GM06990 (cell line): ENCODE results near the gene ZNF91.

Experiments
- DNase-seq: peaks from one replicate; pipeline ENCODE4 v3.0.0-alpha.2; 2011; ENCODE audit not compliant: insufficient read length; ENCODE audit errors: extremely low read depth
- H3K27me3 ChIP-seq: replicated peaks from 2 replicates; pipeline ENCODE4 v1.6.0; 2011; ENCODE audit warnings: low read length; ENCODE audit not compliant: control insufficient read depth, insufficient read depth
- H3K36me3 ChIP-seq: 2 replicates; pipeline ENCODE4 v1.5.1; 2011; ENCODE audit warnings: low read length; ENCODE audit not compliant: control insufficient read depth, insufficient read depth
- H3K4me3 ChIP-seq: replicated peaks from 2 replicates; pipeline ENCODE4 v1.5.1; 2011; ENCODE audit warnings: low read depth, mild to moderate bottlenecking, control low read depth, low read length
- TF ChIP-seq, protein P1 (sequence below): IDR thresholded peaks from 2 replicates; pipeline ENCODE4 v1.5.1; 2011; ENCODE audit warnings: low read length, control low read depth, mild to moderate bottlenecking, inconsistent platforms; ENCODE audit not compliant: insufficient read depth, poor library complexity, severe bottlenecking

The ZNF91 gene

DNA sequence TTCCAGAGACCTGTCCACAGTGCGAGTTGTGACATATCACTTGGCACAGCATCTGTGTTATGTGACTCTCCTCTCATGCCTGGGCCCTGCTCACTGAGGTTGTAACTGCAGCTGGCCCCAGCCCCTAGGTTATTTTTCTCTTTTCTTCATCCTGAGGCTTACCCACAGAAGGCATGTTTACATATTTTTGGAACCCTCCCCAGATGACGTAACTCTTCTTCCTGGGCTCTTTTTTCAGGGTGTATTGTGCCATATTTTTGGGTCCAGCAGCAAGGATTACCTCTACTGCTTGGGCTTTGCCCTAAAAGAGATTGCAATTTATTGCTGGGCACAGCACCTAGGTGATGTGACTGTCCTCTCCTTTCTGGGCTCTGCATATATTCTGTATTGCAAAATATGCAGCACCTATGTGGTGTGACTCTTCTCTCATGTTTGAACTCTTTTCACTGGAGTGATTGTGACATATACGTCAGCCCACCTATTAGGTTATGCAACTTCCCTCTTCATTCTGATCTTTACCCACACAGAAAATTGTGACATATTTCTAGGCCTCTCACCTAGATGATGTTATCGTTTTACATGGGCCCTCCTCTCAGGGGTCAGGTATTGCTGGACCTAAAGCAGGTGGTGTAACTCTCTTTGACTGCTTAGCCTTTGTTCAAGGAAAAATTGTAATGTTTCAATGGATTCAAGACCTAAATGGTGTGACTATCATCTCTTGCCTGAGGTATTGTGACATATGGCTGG lies 80.6 kb downstream of the ZNF91 start:
- no peaks in the 10 kb centered on the region for H3K36me3 ChIP-seq
- no peak overlapping the region for H3K4me3 ChIP-seq
- no peak for DNase-seq
- TF ChIP-seq, protein P1, sequence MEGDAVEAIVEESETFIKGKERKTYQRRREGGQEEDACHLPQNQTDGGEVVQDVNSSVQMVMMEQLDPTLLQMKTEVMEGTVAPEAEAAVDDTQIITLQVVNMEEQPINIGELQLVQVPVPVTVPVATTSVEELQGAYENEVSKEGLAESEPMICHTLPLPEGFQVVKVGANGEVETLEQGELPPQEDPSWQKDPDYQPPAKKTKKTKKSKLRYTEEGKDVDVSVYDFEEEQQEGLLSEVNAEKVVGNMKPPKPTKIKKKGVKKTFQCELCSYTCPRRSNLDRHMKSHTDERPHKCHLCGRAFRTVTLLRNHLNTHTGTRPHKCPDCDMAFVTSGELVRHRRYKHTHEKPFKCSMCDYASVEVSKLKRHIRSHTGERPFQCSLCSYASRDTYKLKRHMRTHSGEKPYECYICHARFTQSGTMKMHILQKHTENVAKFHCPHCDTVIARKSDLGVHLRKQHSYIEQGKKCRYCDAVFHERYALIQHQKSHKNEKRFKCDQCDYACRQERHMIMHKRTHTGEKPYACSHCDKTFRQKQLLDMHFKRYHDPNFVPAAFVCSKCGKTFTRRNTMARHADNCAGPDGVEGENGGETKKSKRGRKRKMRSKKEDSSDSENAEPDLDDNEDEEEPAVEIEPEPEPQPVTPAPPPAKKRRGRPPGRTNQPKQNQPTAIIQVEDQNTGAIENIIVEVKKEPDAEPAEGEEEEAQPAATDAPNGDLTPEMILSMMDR = no peak
- no peaks in the 10 kb centered on the region for H3K27me3 ChIP-seq

DNA sequence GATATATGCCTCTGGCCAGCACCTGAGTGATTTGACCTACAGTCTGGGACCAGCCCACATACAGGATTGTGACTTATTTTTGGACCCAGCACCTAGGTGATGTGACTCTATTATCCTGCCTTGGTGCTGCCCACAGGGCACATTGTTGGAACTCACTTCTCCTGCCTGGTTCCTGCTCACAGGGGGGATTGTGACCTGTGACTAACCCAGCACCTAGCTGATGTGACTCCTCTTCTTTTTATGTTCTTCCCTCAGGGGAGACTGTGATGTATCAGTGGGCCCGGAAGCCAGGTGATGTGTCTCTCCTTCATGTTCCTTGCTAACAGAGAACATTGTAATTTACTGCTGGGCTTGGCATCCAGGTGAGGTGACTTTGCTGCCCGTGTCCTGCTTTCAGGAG lies 82.1 kb downstream of the ZNF91 start:
- Histone ChIP-seq H3K4me3 (no peak overlapping the region), H3K27me3 (no peaks in the 10 kb centered on the region), H3K36me3 (no peaks in the 10 kb centered on the region)
- TF ChIP-seq, protein P1 = no peak
- no peak for DNase-seq

DNA sequence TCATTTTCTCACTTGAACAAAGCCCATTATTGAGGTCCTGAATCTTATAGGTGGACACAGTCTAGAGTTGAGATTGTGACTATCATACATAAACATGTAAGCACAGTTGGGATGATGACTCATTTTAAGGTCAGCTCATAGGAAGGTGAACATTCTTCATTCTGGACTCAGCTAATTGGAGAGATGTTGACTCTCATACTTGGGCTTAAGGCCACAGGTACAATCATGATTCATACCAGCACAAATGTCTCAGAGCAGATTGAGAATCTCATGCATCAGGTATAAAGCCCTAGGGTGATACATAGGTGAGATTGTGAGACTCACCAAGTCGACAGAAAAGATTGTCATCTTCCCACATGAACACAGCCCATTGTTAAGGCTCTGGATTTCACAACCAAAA lies 82.8 kb downstream of the ZNF91 start:
- TF ChIP-seq, protein P1 = no peak
- Histone ChIP-seq H3K4me3 (no peak overlapping the region), H3K27me3 (no peaks in the 10 kb centered on the region), H3K36me3 (no peaks in the 10 kb centered on the region)
- DNase-seq = no peak

DNA sequence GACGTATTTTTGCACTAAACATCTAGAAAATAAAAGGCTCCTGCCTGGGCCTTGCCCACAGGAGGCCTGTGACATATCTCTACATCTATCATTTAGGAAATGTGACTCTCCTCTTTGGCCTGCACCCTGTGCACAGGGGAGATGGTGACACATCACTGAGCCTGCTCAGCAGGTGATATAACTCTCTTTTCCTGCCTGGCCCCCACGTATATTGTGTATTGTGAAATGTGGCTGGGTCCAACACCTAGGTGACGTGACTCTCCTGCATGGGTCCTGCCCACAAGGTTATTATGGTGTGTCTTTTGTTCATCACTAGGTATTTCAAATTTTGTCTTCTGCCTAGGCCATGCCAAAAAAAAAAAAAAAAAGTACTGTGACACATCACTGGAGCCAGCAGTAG lies 83.7 kb downstream of the ZNF91 start:
- H3K27me3 ChIP-seq = no peaks in the 10 kb centered on the region
- no peak overlapping the region for H3K4me3 ChIP-seq
- DNase-seq = no peak
- H3K36me3 ChIP-seq = no peaks in the 10 kb centered on the region
- TF ChIP-seq, protein P1 = no peak

DNA sequence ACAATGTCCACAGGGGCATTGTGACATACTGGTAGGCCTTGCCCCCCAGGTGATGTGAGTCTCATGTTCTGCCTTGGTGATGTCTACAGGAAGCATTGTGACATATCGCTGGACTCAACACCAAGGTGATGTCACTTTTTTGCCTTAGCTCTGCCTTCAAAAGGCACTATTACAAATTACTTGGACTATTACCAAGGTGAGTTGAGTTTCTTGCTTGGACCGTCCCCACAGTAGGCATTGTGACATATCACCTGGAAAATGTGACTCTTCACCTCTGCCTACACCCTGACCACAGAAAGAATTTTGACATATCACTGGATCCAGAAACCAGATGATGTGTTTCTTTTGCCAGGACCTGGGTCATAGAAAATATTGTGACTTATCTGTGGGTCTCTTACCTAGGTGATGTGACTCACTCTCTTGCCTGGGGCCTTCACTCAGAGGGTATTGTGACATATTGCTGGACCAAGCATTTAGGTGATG lies 84.5 kb downstream of the ZNF91 start:
- DNase-seq = no peak
- no peaks in the 10 kb centered on the region for H3K36me3 ChIP-seq
- no peak overlapping the region for H3K4me3 ChIP-seq
- TF ChIP-seq, protein P1 = no peak
- no peaks in the 10 kb centered on the region for H3K27me3 ChIP-seq
